Measurements from ENCODE around the gene AXIN2.

The AXIN2 gene

DNA sequence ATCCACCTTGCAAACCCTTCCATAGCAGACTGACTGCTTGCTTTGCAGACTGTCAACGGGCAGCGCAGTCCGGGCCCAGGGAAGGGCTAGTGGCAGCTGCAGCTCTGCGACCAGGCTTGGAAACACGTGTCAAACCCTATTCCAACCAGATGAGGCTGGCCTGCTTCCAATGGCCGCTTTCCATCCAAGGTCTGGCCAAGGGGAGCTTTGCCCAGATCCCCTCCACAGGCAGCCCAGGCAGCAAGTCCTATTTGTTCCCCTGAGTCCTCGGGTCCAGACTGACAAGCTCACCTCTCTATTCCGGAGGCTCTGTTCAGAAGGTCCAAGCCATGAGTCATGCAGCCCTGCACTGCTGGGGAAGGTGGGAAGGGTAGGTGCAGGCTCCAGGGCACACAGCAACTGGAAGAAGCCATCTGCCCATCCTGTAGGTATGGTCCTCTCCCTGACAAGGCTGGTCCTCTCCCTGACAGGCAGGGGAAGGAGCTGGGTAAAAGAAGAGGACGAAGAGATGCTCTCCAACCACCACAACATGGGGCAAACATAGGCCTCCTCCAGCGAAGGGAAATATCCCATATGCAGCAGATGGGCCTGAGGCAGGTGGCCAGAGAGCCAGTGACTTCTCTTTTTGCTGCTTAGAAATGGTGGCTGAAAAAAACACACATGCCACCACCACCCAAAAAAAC lies 22.6 kb upstream of the AXIN2 start:
- no peak for DNase-seq (ENCODE audit: low read depth in 2 of 2)

DNA sequence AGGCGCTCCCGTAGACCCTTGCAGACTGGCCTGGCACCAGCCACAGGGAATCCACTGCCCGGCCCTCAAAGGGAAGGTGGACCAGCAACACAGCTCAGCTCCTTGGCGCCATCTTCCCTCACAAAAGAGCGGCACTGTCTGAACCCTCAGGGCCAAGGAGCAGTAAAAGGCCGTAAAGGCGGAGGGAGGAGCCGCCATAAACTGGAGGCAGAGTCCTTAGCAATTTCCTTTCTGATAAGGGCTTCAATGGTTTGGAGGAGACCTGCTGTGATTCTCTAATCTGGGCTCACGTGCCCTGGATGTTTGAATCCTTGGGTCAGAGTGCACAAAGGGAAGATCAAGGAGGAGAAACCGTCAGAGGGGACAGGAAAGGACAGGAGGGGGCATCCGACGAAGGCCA lies 15.5 kb upstream of the AXIN2 start:
- no peak for DNase-seq (ENCODE audit: low read depth in 2 of 2)

DNA sequence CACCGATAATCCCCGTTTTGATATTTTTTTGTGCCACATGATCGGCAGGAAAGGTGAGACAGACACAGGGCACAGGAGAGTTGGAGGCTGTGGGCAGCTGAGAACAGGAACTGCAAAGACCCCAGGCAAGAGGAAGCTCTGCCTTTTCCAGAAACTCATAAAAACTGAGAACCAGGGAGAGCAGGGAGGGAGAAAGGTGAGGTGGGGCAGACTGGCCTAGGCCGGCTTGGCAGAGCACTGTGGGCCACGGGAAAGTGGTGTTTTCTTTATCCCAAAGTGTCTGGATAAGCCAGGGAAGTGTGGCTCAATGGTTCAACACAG lies 11.8 kb upstream of the AXIN2 start:
- no peak for DNase-seq (ENCODE audit: low read depth in 2 of 2)

DNA sequence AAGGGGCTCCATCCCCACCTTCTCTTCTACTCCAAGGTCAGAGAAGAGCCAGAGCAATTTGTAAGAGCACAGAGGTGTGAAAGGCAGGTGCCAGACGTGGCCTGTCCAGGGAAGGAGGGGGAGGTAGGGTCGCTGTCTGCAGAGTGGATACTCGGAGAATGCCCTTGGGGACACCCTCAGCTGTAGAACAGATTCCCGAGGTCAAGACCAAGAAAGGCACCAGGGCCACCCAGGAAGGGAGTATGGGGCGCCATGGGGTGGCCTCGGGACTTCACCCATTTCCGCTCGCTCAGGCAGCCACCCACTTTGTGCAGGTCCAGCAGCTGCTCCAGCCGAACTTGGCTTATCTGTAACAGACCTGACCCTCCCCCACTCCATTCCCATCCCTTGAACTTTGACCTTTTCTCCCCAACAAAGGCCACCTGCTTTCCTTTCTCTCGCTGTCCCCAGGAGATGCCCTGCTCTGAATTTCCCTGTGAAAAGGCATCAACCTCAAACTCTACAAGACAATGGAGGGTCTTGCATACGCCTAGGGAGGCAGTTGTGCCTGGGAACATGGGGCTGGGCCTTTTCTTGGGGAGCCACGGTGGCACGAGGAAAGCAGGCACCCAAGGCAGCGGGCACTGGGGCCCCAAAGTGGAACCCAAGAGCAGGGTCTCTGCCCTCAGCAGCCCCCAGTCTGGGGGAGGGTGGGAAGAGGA lies 11.3 kb upstream of the AXIN2 start:
- DNase-seq (ENCODE audit: low read depth in 2 of 2): no peak

DNA sequence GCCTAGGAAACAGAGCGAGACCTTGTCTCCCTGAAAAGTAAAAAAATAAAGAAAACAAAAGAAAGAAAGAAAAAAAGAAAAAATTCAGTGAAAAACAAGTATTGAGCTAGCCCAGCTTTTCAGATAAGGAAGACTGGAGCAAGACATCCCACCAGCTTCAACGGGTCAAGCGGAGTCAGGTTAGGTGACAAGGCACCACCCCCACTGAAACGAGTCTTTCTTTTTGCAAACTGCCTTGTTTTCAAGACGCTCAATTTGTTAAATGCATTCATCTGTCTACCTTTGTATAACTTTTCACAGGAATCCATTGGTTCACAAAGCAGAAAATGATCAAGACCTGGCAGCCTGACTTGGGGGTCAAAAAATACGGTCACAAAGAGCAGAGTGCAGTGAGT lies 10.7 kb upstream of the AXIN2 start:
- DNase-seq (ENCODE audit: low read depth in 2 of 2): no peak

DNA sequence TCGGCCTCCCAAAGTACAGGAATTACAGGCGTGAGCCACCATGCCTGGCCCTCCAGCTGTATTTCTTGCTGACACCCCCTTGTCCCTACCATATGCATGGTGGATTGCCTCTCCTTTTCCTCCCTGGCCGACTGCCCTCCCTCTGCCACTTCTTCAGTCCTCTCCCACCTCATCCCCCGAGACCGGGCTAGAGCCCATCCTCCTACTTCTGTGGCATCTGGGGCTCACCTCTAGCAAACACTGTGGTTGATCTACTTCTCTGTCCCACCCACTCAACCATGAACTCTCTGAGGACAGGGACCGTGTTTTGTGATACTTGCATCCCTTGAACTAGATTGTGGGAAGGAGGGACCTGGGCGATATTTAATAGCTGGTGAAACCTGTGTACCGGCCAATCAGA lies 7.5 kb upstream of the AXIN2 start:
- DNase-seq (ENCODE audit: low read depth in 2 of 2): no peak

DNA sequence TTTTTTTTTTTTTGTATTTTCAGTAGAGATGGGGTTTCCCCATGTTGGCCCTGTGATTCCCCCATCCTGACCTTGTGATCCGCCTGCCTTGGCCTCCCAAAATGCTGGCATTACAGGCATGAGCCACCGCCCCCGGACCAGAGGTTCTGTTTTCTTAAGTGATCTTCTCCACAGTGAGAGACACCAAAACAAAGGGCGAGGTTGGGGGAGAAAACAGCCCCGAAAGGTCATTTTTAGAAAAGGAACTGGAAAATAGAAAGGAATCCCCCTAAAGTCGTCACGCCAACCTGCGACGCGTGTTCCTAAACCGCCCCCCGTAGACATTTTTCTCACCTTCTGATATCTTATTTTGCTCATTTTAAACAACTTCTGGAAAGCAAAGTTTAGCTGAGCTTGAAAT lies 6.1 kb upstream of the AXIN2 start:
- DNase-seq (ENCODE audit: low read depth in 2 of 2): no peak

DNA sequence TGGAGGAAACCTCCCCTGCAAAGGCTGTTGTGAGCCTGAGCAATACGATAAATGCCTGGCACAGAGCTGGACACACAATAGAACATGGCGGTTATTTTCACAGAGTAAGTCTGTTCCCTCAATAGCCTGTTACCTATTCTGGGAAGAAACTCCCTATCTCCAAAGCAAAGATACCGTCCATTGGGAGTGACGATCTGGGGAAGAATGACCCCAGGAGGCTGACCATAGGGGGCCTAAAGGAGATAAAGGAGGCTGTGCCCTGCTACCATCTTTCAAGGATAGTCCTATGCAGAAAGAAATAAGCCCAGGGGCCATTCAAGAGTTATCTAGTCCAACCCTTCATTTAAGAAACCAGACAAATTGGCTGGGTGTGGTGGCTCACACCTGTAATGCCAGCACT lies 4.1 kb upstream of the AXIN2 start:
- no peak for DNase-seq (ENCODE audit: low read depth in 2 of 2)

DNA sequence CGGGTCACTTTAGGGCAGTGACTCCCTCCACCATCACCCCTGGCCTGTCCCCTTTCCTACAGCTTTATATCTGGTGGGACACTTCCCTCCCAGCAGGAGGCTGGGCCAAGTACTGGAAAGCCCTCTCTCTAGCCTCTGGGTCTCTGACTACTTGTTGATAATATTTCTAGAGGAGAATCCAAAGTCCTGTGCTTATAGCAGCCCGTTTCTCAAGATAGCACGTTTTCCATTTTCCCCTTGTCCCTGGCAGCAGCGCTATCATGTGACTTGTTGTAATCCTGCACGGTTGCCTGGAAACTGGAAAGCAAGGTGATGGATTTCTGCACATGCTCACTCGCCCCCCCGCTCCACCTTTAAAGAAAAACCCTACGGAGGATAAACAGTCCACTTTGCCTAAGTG lies 3.3 kb upstream of the AXIN2 start:
- DNase-seq (ENCODE audit: low read depth in 2 of 2): no peak

DNA sequence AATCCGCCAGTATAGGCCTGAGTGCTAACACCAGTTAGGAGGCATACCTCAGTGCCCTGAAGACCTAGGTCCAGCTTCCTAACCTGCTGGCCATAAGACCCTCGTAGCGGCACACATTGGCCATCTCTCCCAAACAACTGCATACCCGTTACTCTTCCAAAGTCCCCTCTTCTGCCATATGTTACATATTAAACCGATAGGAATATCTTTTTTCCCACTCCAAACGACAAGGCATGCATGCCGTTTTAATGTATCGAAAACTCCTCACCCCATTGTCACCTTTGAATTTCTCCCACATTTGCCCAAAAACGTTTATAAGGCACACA lies 721 bp upstream of the AXIN2 start:
- no peak for DNase-seq (ENCODE audit: low read depth in 2 of 2)

DNA sequence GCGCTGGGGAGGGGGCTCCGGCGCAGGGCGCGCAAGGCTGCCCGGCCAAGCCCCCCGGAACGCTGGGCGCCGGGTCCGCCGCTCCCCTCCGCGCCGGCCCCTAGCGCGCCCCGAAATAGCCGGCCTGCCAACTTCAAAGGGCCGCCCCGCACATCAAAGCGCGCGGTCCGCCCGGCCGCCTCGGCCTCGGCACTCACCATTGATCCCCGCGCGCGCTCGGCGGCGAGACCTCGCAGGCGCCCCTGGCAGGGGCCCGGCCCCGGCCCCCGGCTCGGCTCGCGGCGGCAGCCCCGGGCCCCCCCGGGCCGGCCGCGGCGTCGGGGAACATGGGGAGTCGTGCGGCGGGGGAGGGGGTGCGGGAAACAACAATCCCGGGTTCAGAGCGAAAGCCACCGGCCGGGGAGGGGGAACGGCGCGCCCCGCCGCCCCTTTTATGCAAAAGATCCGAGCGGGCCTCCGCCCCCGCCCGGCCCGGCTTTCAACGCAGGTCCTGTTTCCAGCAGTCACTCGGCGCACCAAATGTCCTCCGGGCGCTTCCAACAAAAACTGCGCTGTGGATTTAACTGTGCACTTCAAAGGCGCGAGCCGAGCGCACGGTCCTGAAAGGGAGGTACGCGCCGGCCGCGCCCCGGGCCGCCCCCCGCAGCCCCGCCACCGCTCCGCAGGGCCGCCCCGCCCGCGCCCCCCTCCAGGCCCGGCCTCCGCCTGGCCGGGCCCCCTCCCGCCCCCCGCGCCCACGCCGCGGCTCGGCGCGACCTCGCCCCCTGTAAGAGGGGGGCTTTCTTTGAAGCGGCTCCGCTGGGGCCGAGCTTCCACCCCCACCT lies 608 bp downstream of the AXIN2 start:
- peak; percentile 44 to 53 for DNase-seq (ENCODE audit: low read depth in 2 of 2)

DNA sequence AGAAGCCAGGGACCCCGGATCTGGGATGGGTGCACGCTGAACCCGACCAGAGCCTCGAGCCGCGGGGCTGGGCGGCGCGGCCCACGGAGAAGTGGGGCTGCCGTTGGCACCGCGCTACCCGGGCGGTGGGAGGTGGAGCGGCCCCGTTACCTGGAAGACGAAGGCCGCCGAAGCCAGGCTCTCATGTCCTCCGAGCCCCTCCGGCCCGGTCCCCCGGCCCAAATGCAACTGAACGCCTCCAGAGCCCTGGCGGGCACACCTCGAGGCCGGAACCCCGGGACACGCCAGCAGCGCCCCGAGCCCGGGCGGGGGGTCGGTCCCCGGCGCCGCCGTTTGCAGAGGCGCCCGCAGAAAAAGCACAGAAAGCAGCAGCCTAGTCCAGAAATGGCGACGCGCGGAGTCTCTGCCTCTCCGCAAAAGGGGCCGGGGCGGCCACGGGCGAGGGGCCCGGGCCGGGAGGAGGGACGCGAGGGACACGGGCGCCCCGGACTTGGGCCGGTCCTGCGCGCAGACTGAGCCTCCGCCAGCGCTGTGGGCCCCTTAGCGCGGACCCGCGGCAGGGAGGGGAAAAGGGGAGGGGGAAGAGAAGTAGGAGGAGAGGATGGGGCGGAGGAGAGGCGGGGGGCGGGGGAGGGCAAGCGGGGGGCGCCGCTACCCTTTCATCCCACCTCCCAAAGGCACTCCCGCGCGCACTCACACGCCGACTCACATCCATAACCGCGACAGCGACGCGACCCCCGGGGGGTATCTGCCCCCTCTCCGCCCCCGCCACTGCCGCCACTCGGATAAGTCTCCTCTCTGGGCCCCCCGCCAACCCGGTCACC lies 1.4 kb downstream of the AXIN2 start:
- DNase-seq (ENCODE audit: low read depth in 2 of 2): no peak

DNA sequence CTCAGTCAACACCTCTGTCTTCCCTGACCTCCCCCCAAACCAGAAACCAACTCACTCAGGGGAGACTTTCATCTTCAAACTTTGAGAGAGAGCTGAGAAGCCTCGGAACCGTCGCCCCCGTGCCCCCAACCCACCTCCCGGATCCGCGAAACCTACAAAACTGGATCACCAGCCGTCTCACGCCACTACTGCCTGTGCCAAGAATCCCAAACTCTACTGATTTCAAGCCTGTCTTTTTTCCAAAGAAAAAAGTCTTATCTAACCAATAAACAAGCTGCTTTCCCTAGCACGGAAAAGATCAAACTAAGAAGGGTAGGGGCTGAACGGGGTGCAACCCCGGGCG lies 2.0 kb downstream of the AXIN2 start:
- DNase-seq (ENCODE audit: low read depth in 2 of 2): no peak

DNA sequence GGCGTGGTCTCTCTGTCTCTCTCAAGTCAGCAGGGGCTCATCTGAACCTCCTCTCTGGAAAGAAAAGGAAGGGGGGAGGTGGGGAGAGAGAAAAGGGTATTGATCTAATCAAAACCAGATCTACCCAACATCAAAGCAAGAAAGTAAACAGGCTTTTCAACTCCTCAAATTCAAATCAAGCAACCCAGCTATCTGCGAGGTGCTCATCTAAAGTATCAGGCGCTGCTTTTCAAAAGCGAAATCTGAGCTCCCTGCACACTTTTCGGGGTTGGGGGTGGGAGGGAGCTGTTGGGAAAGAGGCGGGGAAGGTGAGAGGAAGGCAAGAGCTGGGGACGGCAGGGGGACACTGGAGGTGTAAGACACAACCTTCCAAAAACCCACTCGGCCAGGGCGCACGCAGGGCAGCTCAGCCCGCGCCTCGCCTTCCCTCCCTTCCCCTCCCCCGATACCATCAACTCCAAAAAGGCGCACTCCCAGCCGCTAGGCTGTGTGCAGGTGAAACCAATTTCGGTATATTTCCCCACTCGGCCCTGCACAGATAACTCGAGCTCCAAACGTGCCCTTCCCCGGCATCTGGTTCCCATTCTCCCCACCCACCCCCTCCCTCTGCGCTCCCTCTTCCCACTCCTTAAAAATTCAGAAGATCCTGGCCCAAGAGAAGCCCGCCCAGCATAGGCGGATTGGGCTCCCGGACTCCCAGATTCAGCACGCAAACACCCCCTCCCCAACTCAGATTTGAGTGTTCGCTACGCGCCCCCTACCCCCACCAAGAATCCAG lies 2.6 kb downstream of the AXIN2 start:
- DNase-seq (ENCODE audit: low read depth in 2 of 2): no peak

DNA sequence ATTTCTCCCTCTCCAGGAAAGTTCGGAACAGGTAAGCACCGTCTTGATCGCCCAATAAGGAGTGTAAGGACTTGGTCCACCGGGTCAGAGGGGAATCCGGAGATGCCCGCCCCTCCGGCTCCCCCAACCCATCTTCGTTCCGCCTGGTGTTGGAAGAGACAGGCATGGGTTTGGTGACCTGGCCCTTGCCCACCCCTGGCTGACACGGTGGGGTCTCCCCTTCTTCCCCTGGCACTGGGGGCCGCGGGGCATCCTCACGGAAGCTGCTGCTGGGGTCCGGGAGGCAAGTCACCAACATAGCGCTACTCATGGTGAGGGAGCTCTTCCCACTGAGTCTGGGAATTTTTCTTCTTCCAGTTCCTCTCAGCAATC lies 3.2 kb downstream of the AXIN2 start:
- DNase-seq (ENCODE audit: low read depth in 2 of 2): no peak

DNA sequence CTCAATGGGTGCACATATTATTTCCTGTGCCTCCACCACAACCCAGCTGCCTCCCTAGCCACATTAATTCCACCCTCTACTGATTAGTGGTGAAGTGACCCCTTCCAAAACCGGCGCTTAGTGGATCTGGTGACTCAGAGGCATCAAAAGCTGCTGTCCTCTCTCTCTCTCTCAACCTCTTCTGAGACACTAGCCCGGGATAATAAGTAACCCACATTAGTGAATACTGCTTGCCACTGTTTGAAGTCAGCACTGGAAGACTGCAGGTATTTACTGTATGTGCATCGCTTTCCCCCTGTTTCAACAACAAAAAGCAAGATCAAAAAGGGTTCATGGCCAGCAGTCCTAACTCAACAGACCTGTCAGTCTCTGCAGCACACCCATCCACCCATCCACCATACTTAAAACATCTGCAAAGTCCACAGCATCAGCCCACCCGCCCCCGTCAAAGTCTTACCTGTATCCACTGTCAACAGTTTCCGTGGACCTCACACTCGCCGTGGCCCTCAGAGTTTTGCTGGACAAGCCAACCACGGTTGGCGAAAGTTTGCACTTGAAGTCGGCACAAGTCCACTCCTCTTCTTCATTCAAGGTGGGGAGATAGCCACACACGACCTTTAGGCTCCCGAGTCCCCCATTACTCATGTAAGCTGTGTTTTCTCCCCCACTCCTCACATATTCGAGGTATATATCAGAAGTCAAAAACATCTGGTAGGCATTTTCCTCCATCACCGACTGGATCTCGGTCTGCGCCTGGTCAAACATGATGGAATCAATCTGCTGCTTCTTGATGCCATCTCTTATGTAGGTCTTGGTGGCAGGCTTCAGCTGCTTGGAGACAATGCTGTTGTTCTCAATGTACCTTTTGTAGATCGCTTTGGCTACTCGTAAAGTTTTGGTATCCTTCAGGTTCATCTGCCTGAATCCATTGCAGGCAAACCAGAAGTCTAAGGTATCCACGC lies 3.8 kb downstream of the AXIN2 start:
- no peak for DNase-seq (ENCODE audit: low read depth in 2 of 2)

DNA sequence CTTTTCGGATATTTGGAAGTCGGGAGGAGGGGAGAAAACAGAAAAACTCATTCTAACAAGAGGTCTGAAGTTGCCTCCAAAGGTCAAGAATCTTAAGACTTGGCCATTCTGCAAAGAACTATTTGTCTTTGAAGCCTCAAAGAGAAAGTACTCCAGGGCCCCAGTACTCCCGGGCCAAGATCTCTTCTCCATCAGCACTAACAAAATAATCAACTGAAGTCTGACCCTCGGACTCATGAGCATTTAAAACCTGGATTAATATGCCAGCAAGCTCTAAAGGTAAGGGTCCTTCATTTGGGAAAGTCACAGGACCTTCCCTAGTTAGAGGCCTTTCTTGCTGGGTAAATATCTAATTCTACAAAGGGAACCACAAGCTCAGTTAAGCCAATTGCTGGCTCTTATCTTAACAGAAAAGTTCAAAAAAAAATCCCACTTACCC lies 4.5 kb downstream of the AXIN2 start:
- DNase-seq (ENCODE audit: low read depth in 2 of 2): no peak

DNA sequence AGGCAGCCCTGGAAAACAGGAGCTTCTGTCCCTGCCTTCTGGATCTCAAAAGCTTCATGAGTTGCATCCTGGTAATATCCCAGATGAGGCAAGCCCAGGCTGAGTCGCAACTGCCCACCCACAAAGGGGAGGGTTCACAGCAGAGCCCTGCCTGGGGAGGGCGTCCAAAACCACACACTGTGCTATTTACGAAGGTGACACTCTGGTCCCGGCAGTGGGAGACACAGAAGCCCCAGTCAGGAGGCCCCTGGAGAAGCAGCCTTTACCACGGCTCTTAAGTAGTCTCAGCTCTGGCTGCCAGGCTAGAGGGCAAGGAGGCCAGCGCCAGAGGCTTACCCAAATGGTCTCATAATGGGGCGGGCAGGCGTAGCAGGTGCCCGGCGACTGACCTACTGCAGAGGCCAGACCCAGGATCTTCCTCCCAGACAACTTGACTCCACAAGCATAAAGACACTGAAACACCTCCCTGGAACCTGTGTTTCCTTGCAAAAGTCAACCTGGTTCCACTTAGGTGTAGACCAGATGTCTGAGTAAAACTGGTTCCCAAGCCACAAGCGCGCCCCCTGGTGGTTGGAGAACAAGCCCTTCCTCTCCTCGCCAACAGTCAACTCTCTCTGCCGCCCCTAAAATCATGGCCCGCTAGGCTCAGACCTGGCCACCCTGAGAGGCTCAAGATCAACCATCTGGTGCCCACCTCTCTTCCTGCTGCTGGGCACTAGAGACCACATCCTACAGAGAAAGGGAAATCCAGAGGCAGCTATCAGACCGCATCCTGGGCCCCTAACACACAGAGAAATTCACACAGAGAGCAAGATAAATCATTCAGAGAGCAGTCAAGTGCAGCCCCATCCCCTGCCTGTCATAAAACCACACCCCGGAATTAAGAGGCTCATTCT lies 5.2 kb downstream of the AXIN2 start:
- DNase-seq (ENCODE audit: low read depth in 2 of 2): peak; percentile 81 to 95

DNA sequence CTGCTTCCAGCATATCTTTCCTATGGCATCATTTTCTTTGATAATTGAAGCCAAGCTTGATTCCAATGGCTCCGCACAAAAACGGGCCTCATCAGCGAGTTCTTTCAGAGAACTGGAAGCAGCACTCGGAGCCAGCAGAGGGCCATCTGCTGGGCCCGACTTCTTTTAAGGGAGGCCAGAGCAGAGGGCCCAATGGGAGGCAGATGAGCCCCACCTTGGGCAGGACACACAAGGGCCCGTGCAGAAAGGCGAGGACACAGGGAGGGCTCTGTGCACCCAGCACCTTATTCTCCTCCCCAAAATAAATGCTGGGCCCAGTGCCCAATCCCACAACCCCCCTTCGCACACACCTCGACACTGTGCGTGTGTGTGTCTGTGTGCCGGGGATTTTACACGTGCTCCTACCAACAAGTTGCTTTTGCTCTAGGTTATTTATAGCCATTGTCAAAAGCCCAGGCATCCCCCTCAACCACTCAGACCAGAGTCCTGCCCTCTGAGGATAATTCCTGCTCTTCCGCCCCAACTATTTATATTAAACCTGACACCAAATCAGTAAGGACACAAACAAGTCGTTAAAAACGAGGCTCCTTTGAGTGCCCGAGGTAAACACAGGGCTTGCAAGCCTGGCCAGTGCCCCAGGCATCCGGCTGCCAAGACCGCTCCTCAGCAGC lies 6.8 kb downstream of the AXIN2 start:
- DNase-seq (ENCODE audit: low read depth in 2 of 2): no peak

All from stimulated activated CD4-positive, alpha-beta T cell treated with anti-CD3 and anti-CD28 coated beads, Interleukin-1b, Interleukin-23, amount 100 ng/mL, for 1 hour (primary cell).